Naive thymus-derived CD8-positive, alpha-beta T cell (primary cell): ENCODE results near the gene APEH. TPM values are rescaled to one million over a fixed set of nuclear protein-coding genes. Genes with fewer than 3 reads are reported as not detected.

ENCODE experiments used
- ATAC-seq, 2 donors: fragments of 150-1000 bp; cut with Tn5 transposase in 1 of 2; sonication (Bioruptor Pico), chemical (Tn5 transposase) in 1 of 2; 1 replicate in 1 of 2; 2 replicates in 1 of 2; pipeline ENCODE4 v1.10.0; 2021; ENCODE audit warnings: mild to moderate bottlenecking in 2 of 2, moderate library complexity in 2 of 2
- POLR2A ChIA-PET: fragments of 350-600 bp; sonication (Branson Sonifier 250); formaldehyde crosslinking; loops from one replicate; lab custom pipeline; 2021; ENCODE audit warnings: antibody characterized with exemption; lab: Charles Lee
- DNase-seq, 10 donors: peaks; one replicate each; pipeline versions ENCODE4 v3.0.0 to v3.0.0-alpha.2; 2020 to 2022
- H3K27ac Mint-ChIP-seq, 10 donors: one replicate each; pipeline ENCODE4 v1.8.0; 2020 to 2022; ENCODE audit warnings: mild to moderate bottlenecking in 10 of 10, mixed read lengths in 10 of 10, moderate library complexity in 4 of 10, inconsistent platforms in 1 of 10
- H3K27me3 Mint-ChIP-seq, 5 donors: one replicate each; pipeline ENCODE4 v1.8.0; 2021 to 2022; ENCODE audit warnings: mixed read lengths in 5 of 5
- H3K36me3 Mint-ChIP-seq, 3 donors: one replicate each; pipeline ENCODE4 v1.8.0; 2020 to 2022; ENCODE audit warnings: mixed read lengths in 3 of 3, mild to moderate bottlenecking in 2 of 3, inconsistent platforms in 1 of 3
- H3K4me1 Mint-ChIP-seq, 4 donors: one replicate each; pipeline ENCODE4 v1.8.0; 2021 to 2022; ENCODE audit warnings: mixed read lengths in 4 of 4
- H3K4me3 Mint-ChIP-seq, 10 donors: one replicate each; pipeline ENCODE4 v1.8.0; 2020 to 2022; ENCODE audit warnings: mild to moderate bottlenecking in 10 of 10, mixed read lengths in 10 of 10, moderate library complexity in 6 of 10, inconsistent platforms in 1 of 10
- H3K9me3 Mint-ChIP-seq, 9 donors: one replicate each; pipeline ENCODE4 v1.8.0; 2020 to 2022; ENCODE audit warnings: mixed read lengths in 9 of 9, mild to moderate bottlenecking in 3 of 9, inconsistent platforms in 1 of 9, moderate library complexity in 1 of 9
- polyA plus RNA-seq, 3 donors: library from polyadenylated mRNA; unstranded; fragments of 300-500 nt; fragmentation: Illumina TruSeq; gene quantifications; one replicate each; pipeline ENCODE4 v1.2.3, GENCODE V29; 2021
- total RNA-seq, 8 experiments: library from RNA in 2 of 8; stranded (reverse) in 2 of 8; gene quantifications; one replicate each; pipeline ENCODE4 v1.2.3 and lab custom pipeline; 2021 to 2026

APEH gene
- total and polyA plus RNA-seq, 5 experiments from 2014 or later: 105 to 139 (median 131) TPM

- DNase-seq (no peak), ATAC-seq (no peak)
- Mint-ChIP-seq H3K27ac (peak overlapping the region in 1 of 10 donors; percentile 79), H3K27me3 (no peaks in the 10 kb centered on the region), H3K4me3 (no peak overlapping the region), H3K36me3 (no peaks in the 10 kb centered on the region), H3K9me3 (no peaks in the 10 kb centered on the region), H3K4me1 (no peaks in the 10 kb centered on the region)
- POLR2A ChIA-PET: no interaction called here
These were observed 34.6 kb upstream of the APEH start for GRCh38 chr3:49639551-49639950.

GRCh38 chr3:49641292-49641691, 32.9 kb upstream of the APEH start:
- Mint-ChIP-seq H3K4me3 (no peak overlapping the region), H3K27ac (no peak overlapping the region), H3K36me3 (no peaks in the 10 kb centered on the region), H3K9me3 (no peaks in the 10 kb centered on the region), H3K4me1 (no peaks in the 10 kb centered on the region), H3K27me3 (no peaks in the 10 kb centered on the region)
- ATAC-seq: no peak
- POLR2A ChIA-PET: interaction anchor here (0.6 kb wide), 1 partner anchor 142 kb away, joined by 4 read pairs; no protein-coding TSS in a partner anchor
- no peak for DNase-seq

- Mint-ChIP-seq H3K9me3 (no peaks in the 10 kb centered on the region), H3K4me3 (no peak overlapping the region), H3K36me3 (no peaks in the 10 kb centered on the region), H3K27me3 (no peaks in the 10 kb centered on the region), H3K27ac (no peak overlapping the region), H3K4me1 (no peaks in the 10 kb centered on the region)
- ATAC-seq (no peak), DNase-seq (no peak)
- POLR2A ChIA-PET: no interaction called here
These were observed 32.0 kb upstream of the APEH start for GRCh38 chr3:49641921-49642707.

GRCh38 chr3:49642708-49643145, 31.4 kb upstream of the APEH start:
- POLR2A ChIA-PET: no interaction called here
- H3K4me3 Mint-ChIP-seq: no peak overlapping the region

GRCh38 chr3:49644684-49645083, 29.5 kb upstream of the APEH start:
- no peaks in the 10 kb centered on the region for H3K4me1 Mint-ChIP-seq

More at GRCh38 chr3:49642708-49643145, 31.4 kb upstream of the APEH start:
- Mint-ChIP-seq H3K4me1 (no peaks in the 10 kb centered on the region), H3K27me3 (no peaks in the 10 kb centered on the region), H3K27ac (no peak overlapping the region), H3K36me3 (no peaks in the 10 kb centered on the region), H3K9me3 (no peaks in the 10 kb centered on the region)
- ATAC-seq (no peak), DNase-seq (no peak)

GRCh38 chr3:49646236-49646635, 27.9 kb upstream of the APEH start:
- no peak overlapping the region for H3K4me3 Mint-ChIP-seq
- H3K27me3 Mint-ChIP-seq: no peaks in the 10 kb centered on the region
- no peaks in the 10 kb centered on the region for H3K36me3 Mint-ChIP-seq
- no peak overlapping the region for H3K27ac Mint-ChIP-seq
- H3K9me3 Mint-ChIP-seq: no peaks in the 10 kb centered on the region
- no peak for ATAC-seq
- POLR2A ChIA-PET: no interaction called here
- DNase-seq: no peak
- H3K4me1 Mint-ChIP-seq: no peaks in the 10 kb centered on the region

More at GRCh38 chr3:49644684-49645083, 29.5 kb upstream of the APEH start:
- Mint-ChIP-seq H3K9me3 (no peaks in the 10 kb centered on the region), H3K27ac (no peak overlapping the region), H3K27me3 (no peaks in the 10 kb centered on the region), H3K36me3 (no peaks in the 10 kb centered on the region), H3K4me3 (no peak overlapping the region)
- DNase-seq (no peak), ATAC-seq (no peak)
- POLR2A ChIA-PET: no interaction called here

- POLR2A ChIA-PET: no interaction called here
- Mint-ChIP-seq H3K27ac (no peak overlapping the region), H3K27me3 (no peaks in the 10 kb centered on the region), H3K4me1 (no peaks in the 10 kb centered on the region), H3K36me3 (no peaks in the 10 kb centered on the region), H3K4me3 (no peak overlapping the region), H3K9me3 (no peaks in the 10 kb centered on the region)
- DNase-seq (no peak), ATAC-seq (no peak)
These were observed 26.4 kb upstream of the APEH start for GRCh38 chr3:49647741-49648140.

- no peak for ATAC-seq
- H3K4me1 Mint-ChIP-seq: no peaks in the 10 kb centered on the region
- POLR2A ChIA-PET: no interaction called here
These were observed 25.7 kb upstream of the APEH start for GRCh38 chr3:49648354-49649019.

GRCh38 chr3:49649576-49649975, 24.6 kb upstream of the APEH start:
- no peaks in the 10 kb centered on the region for H3K36me3 Mint-ChIP-seq
- H3K4me1 Mint-ChIP-seq: no peaks in the 10 kb centered on the region
- no peaks in the 10 kb centered on the region for H3K9me3 Mint-ChIP-seq
- ATAC-seq (no peak), DNase-seq (no peak)
- H3K27ac Mint-ChIP-seq: peak overlapping the region in 1 of 10 donors; percentile 3
- POLR2A ChIA-PET: no interaction called here
- H3K27me3 Mint-ChIP-seq: no peaks in the 10 kb centered on the region
- H3K4me3 Mint-ChIP-seq: no peak overlapping the region

More at GRCh38 chr3:49648354-49649019, 25.7 kb upstream of the APEH start:
- H3K9me3 Mint-ChIP-seq: no peaks in the 10 kb centered on the region
- DNase-seq: no peak
- no peaks in the 10 kb centered on the region for H3K36me3 Mint-ChIP-seq
- no peak overlapping the region for H3K4me3 Mint-ChIP-seq
- no peaks in the 10 kb centered on the region for H3K27me3 Mint-ChIP-seq
- H3K27ac Mint-ChIP-seq: peak overlapping the region in 1 of 10 donors; percentile 59

GRCh38 chr3:49650177-49650576, 24.0 kb upstream of the APEH start:
- Mint-ChIP-seq H3K4me1 (no peaks in the 10 kb centered on the region), H3K27ac (peak overlapping the region in 1 of 10 donors; percentile 43), H3K36me3 (no peaks in the 10 kb centered on the region), H3K9me3 (no peaks in the 10 kb centered on the region), H3K4me3 (no peak overlapping the region), H3K27me3 (no peaks in the 10 kb centered on the region)
- ATAC-seq (no peak), DNase-seq (no peak)
- POLR2A ChIA-PET: no interaction called here

- Mint-ChIP-seq H3K27me3 (no peaks in the 10 kb centered on the region), H3K4me3 (no peak overlapping the region), H3K27ac (peak overlapping the region in 1 of 10 donors; percentile 43), H3K9me3 (no peaks in the 10 kb centered on the region), H3K4me1 (no peaks in the 10 kb centered on the region), H3K36me3 (no peaks in the 10 kb centered on the region)
- POLR2A ChIA-PET: no interaction called here
- no peak for ATAC-seq
- DNase-seq: no peak
These were observed 23.5 kb upstream of the APEH start for GRCh38 chr3:49650637-49651036.

GRCh38 chr3:49652218-49652902, 21.8 kb upstream of the APEH start:
- Mint-ChIP-seq H3K4me3 (no peak overlapping the region), H3K9me3 (no peaks in the 10 kb centered on the region), H3K27ac (peak overlapping the region in 1 of 10 donors; percentile 37), H3K4me1 (no peaks in the 10 kb centered on the region), H3K27me3 (peaks cover 0 to 8% (median 5%) of the 10 kb centered on the region in 5 donors), H3K36me3 (no peaks in the 10 kb centered on the region)
- DNase-seq: no peak
- ATAC-seq: no peak
- POLR2A ChIA-PET: no interaction called here

GRCh38 chr3:49652903-49653415, 21.2 kb upstream of the APEH start:
- DNase-seq (no peak), ATAC-seq (no peak)
- Mint-ChIP-seq H3K27ac (no peak overlapping the region), H3K36me3 (no peaks in the 10 kb centered on the region), H3K4me1 (no peaks in the 10 kb centered on the region), H3K4me3 (no peak overlapping the region), H3K27me3 (peaks cover 0 to 10% (median 6%) of the 10 kb centered on the region in 5 donors), H3K9me3 (no peaks in the 10 kb centered on the region)
- POLR2A ChIA-PET: no interaction called here
